Type B pancreatic cell (in vitro differentiated cells): ENCODE measurements around the gene POU2F2. TPM values are rescaled to one million over a fixed set of nuclear protein-coding genes. Genes with fewer than 3 reads are reported as not detected.
A peak's percentile ranks its signal among the peaks of the same experiment; 100 is the strongest.

Experiments used
- DNase-seq: peaks from one replicate; pipeline ENCODE4 v3.0.0; 2021; ENCODE audit warnings: mixed read lengths; ENCODE audit not compliant: unreplicated experiment; ENCODE audit errors: extremely low spot score
- H3K27ac Mint-ChIP-seq: 2 replicates; pipeline ENCODE4 v1.8.0; 2021; ENCODE audit warnings: mild to moderate bottlenecking, mixed read lengths
- H3K27me3 Mint-ChIP-seq: 2 replicates; pipeline ENCODE4 v1.8.0; 2021; ENCODE audit warnings: mixed read lengths
- H3K36me3 Mint-ChIP-seq: 2 replicates; pipeline ENCODE4 v1.8.0; 2021; ENCODE audit warnings: mixed read lengths
- H3K4me1 Mint-ChIP-seq: one replicate; pipeline ENCODE4 v1.8.0; 2021; ENCODE audit warnings: mixed read lengths; ENCODE audit not compliant: unreplicated experiment
- H3K4me3 Mint-ChIP-seq: 2 replicates; pipeline ENCODE4 v1.8.0; 2021; ENCODE audit warnings: mild to moderate bottlenecking, mixed read lengths
- H3K9me3 Mint-ChIP-seq: 2 replicates; pipeline ENCODE4 v1.8.0; 2021; ENCODE audit warnings: mixed read lengths
- total RNA-seq: library from RNA; stranded (reverse); gene quantifications from 2 replicates; pipeline ENCODE4 v1.2.1, GENCODE V29; 2021; ENCODE audit warnings: low replicate concordance
- TF ChIP-seq, protein P1 (sequence below): fragments of 200-600 bp; sonication (generic); conservative IDR thresholded peaks from 2 replicates; pipeline ENCODE4 v1.5.0; 2021; ENCODE audit warnings: antibody characterized with exemption, mild to moderate bottlenecking

Gene POU2F2
- total RNA-seq, 1 donor from 2014 or later: 1.7 TPM

DNA sequence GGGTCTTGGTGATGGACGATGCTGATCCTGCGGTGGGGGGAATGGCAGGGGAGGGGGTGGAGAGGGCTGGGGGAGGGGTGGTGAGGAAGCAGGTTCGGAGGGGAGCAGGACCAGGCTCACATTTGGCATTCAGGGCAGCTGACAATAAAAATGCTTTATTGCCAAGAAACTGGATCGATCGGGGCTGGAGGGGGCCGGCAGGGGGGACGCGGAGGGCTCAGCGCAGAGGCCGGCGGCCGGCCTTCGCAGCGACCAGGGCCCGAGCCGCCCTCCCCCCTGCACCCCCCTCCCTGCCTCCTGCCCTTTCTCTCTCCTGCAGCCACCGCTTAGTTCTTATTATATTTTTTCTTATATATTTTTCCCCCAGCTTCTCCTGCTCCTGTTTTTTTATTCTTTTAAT is 18.1 kb upstream of the POU2F2 start:
- DNase-seq: no peak
- TF ChIP-seq, protein P1, sequence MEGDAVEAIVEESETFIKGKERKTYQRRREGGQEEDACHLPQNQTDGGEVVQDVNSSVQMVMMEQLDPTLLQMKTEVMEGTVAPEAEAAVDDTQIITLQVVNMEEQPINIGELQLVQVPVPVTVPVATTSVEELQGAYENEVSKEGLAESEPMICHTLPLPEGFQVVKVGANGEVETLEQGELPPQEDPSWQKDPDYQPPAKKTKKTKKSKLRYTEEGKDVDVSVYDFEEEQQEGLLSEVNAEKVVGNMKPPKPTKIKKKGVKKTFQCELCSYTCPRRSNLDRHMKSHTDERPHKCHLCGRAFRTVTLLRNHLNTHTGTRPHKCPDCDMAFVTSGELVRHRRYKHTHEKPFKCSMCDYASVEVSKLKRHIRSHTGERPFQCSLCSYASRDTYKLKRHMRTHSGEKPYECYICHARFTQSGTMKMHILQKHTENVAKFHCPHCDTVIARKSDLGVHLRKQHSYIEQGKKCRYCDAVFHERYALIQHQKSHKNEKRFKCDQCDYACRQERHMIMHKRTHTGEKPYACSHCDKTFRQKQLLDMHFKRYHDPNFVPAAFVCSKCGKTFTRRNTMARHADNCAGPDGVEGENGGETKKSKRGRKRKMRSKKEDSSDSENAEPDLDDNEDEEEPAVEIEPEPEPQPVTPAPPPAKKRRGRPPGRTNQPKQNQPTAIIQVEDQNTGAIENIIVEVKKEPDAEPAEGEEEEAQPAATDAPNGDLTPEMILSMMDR: no peak
- peaks cover 68% of the 10 kb centered on the region for H3K27me3 Mint-ChIP-seq
- no peak overlapping the region for H3K27ac Mint-ChIP-seq
- no peaks in the 10 kb centered on the region for H3K9me3 Mint-ChIP-seq
- no peak overlapping the region for H3K4me3 Mint-ChIP-seq
- peaks cover 20% of the 10 kb centered on the region for H3K4me1 Mint-ChIP-seq
- H3K36me3 Mint-ChIP-seq: no peaks in the 10 kb centered on the region

DNA sequence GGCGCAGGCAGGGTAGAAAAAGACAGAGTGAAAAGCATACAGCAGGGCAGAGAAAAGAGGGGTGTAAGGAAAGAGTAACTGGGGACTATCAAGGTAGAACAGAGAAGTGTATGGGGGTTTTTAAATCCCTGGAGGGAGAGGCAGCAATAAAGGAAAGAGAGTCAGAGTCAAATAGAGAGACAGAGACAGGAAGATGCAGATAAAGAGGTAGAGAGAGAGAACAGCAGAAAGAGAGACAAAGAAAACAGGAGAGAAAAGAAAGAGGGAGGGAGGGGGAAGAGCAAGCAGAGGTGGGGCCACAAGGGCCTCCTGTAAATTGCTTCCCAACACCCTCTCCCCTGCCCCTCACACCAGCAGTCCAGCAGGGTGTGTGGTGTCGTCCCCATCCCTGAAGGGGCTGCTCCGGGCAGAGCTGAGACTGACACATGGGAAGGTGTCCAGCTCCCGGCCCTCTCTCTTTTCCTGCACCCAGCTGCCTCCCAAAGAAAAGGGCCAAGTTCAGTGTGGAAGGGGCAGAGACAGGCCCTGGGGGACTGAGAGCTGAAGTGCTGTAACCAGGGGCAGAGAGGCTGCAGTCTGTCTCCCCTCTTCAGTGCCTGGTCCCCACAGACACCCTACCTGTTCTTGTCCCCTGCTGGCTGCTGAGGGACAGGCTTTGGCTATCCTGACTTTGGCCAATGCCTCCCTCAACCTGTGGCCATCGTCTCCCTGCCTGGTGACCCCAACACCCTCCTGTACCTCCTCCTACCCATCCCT is 17.4 kb upstream of the POU2F2 start:
- TF ChIP-seq, protein P1: no peak
- no peak overlapping the region for H3K27ac Mint-ChIP-seq
- H3K4me3 Mint-ChIP-seq: no peak overlapping the region
- H3K36me3 Mint-ChIP-seq: no peaks in the 10 kb centered on the region
- peaks cover 20% of the 10 kb centered on the region for H3K4me1 Mint-ChIP-seq
- H3K9me3 Mint-ChIP-seq: no peaks in the 10 kb centered on the region
- peaks cover 67% of the 10 kb centered on the region for H3K27me3 Mint-ChIP-seq
- DNase-seq: no peak

DNA sequence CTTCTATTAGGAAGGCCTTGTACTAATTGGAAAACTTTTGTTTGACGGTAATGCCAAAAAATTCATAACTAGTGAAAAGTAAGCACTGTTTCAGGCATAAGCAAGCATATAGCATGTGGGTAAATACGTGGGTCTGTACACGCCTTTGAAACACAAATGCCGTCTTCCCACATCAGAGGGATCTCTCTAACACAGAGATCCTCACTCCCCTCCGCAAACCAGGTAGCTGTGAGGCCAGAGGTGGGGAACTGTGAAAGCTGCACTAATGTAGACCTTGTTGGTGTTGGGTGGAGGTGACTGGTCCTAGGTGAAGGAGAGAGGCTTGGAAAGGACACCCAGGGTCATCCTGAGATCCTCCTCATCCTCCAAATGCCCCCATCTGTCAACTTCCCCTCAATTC is 16.0 kb upstream of the POU2F2 start:
- Mint-ChIP-seq H3K4me3 (no peak overlapping the region), H3K27me3 (peaks cover 70% of the 10 kb centered on the region), H3K27ac (no peak overlapping the region), H3K4me1 (peaks cover 10% of the 10 kb centered on the region), H3K9me3 (no peaks in the 10 kb centered on the region), H3K36me3 (no peaks in the 10 kb centered on the region)
- DNase-seq: no peak
- TF ChIP-seq, protein P1: no peak

DNA sequence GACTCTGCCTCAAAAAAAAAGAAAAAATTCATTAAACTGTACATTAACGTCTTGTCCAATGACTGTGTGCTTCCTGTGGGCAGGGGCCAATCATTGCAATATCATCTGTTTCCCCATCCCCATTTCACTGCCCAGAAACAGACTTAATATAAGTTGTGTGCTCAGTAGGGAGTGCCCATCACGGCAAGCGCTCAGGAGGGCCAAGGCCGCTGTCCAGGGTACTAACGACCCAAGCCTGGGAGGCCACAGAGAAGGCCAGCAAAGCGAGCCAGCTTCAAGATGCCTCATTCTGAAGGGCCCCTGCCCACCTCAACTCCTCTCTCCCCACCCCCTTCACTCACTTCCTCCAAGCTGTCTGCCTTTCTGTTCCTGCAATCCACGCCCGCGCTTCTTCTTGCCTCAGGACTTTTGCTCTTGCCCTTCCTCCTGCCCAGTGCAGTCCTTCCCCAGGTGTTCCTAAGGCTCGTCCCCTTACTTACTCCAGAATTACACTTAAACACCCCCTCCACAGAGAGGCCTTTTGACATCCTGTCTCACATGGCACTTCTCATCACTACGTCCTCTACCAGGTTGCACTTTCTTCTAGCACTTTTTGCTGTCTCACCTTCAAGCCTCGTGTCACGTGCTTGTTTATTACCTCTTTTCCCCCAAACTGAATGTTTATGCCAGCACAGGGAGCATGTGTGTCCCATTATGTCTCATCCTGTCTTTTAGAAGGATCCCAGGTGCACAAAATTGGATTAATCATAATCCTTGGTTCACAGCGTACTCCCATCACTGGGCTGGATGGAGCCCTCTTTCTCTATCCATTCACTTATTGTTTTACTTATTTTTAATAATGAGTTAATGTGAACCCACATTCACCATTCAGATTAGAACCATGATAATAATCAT is 11.3 kb upstream of the POU2F2 start:
- Mint-ChIP-seq H3K27ac (no peak overlapping the region), H3K4me1 (no peaks in the 10 kb centered on the region), H3K27me3 (peaks cover 71% of the 10 kb centered on the region), H3K9me3 (no peaks in the 10 kb centered on the region), H3K36me3 (no peaks in the 10 kb centered on the region), H3K4me3 (no peak overlapping the region)
- TF ChIP-seq, protein P1: no peak
- DNase-seq: no peak

DNA sequence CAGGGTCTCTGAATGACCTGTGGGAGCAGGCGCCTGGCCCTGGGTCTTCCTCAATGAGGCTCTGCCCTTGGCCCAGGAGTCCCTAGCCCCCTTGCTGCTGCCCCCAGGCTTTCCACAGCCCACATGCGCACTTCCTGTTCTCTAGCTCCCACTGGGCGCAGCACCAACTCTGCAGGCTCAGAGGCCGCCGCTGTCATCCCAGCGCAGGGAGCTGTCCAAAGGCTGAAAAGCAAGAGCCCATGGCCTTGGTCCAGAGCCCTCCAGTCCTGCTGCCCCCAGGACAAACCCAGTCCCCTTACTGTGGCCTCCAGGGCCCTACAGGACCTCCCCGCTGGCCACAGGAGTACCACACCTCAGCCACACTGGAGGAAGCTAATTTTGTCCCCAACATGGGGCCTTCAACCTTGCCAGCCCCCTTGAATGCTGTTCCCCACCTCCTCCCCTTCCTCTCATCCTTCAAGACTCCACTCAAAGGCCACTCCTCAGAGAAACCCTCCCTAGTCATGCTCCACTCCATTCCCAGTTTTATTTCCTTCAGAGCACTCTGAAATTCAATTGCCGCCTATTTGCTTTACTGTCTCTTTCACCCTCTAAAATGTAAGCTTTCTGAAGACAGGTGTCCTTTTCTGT is 8.0 kb upstream of the POU2F2 start:
- Mint-ChIP-seq H3K9me3 (no peaks in the 10 kb centered on the region), H3K27me3 (peaks cover 70% of the 10 kb centered on the region), H3K27ac (no peak overlapping the region), H3K36me3 (no peaks in the 10 kb centered on the region), H3K4me3 (no peak overlapping the region), H3K4me1 (no peaks in the 10 kb centered on the region)
- TF ChIP-seq, protein P1: no peak
- peak; percentile 82 for DNase-seq
